GM19452 (cell line): ENCODE data around the gene CYFIP1.

Source experiments
- ATAC-seq: cut with Tn5 transposase; IDR thresholded peaks from one replicate; pipeline ENCODE4 v1.9.1; 2021; ENCODE audit not compliant: unreplicated experiment

Gene CYFIP1

DNA sequence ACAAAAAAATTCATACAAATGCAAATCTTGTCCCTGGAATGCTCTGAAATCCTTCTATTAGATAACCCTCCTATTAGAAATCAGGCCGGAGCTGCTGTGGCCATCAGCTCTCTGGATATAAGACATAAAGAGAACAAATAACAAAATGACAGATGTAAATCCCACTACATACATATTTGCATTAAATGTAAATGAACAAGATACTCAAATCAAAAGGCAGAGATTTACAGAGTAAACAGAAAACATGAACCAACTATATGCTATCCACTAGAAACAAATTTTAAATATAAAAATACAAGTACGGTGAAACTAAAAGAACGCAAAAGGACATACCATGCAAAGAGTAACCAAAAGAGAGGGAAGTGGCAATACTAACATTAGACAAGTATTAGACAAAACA is 10.7 kb downstream of the CYFIP1 start:
- no peak for ATAC-seq

DNA sequence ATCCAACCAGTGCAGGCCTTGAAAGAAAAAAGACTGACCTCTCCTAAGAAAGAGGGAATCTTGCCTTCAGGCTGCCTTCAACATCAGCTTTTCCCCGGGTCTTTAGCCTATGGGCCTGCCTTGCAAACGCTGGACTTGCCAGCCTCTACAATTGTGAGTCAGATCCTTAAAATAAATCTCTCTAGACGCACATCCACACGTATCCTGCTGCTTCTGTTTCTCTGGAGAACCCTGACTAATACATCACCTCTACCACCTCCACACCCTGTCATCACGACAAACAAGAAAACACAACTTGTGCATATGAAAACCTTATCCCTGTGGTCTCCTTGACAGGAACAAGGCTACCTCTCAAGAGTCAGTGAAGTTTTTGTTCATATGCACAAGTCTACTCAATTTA is 11.8 kb downstream of the CYFIP1 start:
- ATAC-seq, result no peak

DNA sequence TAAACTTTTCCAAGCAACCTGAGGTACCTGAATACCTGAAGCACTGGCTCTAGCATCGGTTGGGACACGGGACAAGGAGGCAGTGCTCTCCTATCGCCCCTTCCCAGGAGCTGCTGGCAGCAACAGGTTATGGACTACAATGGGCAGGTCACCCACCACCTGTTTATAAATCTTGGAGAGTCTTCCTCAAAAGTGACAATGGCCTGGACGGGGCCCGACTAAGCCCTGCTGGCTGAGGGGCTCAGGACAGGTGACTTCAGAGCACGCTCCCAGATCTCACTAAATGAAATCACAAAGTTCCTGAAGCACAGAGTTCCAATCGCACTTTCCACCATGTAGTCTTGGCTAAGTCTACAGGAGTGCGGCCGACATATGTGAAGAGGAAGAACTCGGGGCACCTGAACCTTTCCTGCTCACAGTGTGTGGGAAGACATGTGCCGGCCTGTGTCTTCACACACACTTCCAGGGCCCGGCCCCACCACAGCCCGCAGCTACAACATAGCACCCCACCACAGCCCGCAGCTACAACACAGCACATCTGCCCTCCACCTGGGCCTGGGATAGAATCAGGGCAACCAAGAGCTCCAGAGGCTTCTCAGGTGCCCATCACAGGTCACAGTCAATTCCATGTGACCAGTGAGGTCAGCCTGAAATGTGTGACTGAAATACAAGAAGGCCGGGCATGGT is 12.9 kb downstream of the CYFIP1 start:
- ATAC-seq, result no peak

DNA sequence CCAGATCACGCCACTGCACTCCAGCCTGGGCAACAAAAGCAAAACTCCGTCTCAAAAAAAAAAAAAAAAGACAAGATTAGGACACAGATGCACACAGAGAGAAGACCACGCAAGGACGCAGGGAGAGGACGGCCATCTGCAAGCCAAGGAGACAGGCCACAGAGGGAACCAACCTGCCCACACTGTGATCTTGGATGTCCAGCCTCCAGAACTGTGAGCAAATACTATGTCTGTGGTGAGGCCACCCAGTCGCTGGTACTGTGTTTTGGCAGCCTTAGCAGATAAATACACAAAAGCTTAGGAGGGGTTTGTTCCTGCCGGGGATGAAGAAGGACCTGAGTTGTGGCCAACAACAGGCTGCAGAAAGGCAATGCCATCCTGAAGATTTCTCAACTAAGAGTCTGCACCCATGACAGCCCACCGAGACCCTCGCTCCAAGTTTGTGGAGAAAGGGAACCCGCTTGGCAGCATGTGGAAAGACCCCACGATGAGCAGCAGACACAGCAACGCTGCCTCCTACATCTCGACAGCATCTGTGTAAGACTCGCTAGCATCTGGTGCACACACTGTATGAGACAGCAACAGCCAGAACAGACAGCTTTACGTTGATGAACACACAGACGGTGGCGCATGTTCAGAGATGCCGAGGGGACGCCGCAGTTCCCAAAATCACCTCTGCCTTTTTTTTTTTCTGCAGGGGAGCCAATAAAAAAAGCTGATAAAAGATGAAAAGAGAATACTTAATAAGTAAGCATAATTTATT is 13.7 kb downstream of the CYFIP1 start:
- no peak for ATAC-seq

DNA sequence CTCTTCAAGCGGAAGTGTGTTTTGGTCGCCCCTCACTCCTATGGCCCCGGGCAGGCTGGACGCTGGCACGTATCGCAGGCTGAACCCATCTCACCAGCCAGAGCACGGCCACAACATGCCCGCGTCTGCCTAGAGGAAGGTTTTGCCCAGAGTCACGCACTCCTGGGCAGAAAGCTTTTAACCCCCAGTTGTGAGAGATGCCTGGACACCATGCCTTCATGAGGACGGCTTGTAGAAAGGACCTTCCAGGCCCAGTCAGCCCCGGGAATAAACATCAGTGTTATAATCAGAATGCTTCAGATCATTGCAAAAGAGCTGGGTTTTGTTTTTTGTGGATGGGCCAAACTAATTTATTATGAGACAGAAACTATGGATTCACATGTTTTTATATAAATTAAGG is 16.5 kb downstream of the CYFIP1 start:
- no peak for ATAC-seq

DNA sequence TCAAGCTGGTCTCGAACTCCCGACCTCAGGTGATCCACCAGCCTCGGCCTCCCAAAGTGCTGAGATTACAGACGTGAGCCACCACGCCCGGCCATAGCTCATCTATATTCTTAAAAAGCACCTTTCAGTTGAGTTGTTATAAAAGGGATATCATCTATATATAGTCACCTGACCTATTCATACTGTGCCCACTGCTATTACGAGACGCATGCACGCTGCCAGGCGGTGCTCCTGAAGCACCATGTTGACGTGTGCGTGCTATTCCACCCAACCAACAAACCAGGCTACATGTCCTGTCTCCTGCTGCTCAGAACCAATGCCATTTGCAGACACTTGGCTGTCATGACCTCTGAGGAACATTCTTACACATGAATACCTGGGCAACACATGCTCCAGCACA is 17.6 kb downstream of the CYFIP1 start:
- ATAC-seq, result no peak

DNA sequence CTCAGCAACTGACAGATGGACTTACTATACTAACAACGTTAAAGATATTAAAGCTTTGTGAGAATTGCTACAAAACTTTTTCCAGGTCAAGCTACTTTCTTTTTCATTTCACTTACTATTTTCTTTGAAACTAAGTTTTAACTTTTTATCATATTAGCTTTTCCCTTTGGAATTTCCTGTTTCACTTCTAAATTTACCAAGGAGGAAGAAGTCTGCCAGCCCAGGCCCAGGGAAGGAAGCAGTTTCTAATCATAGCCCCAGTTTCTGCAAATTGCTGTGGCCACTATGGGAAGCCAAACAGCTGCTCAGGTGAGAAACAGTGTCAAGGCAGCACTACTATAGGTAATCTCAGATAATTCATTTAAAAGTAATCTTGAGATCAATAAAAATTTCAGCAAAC is 18.4 kb downstream of the CYFIP1 start:
- ATAC-seq, result no peak

DNA sequence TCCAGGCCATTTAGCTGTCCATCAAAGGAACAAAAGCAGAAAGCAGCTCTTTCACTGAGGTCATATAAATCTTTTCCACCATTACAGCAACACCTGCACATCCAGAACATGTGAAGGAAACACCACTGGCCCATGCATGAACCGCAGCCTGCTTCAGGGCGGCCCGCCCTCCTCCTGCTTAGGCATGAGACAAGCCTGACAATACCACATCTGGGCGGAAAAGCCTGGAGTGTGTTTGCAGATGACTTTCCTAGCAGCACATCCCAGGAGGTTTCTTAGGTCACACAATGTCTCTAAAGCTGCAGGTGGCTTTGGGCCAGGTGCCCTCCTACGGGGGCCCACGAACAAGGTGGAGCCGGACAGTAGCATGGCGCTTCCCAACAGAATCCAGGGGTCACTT is 19.6 kb downstream of the CYFIP1 start:
- no peak for ATAC-seq

DNA sequence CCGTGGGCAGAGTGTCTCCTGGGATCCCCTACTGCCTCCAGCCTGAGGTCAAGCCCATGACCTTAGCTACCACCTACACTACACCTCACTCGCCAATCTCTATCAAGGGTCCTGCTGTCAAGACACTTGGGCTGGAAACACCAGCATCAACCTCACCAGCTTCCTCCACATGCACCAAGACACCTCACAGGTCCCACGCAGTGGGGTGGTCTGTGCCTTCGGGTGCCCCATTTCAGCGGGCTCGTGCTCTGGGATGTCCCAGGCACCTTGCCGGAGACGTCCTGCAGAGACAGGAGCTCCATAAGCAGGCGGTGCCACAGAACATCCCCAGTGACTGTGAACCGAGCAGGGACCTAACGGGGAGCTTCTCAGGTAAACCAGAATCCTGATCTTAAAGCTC is 20.0 kb downstream of the CYFIP1 start:
- no peak for ATAC-seq

DNA sequence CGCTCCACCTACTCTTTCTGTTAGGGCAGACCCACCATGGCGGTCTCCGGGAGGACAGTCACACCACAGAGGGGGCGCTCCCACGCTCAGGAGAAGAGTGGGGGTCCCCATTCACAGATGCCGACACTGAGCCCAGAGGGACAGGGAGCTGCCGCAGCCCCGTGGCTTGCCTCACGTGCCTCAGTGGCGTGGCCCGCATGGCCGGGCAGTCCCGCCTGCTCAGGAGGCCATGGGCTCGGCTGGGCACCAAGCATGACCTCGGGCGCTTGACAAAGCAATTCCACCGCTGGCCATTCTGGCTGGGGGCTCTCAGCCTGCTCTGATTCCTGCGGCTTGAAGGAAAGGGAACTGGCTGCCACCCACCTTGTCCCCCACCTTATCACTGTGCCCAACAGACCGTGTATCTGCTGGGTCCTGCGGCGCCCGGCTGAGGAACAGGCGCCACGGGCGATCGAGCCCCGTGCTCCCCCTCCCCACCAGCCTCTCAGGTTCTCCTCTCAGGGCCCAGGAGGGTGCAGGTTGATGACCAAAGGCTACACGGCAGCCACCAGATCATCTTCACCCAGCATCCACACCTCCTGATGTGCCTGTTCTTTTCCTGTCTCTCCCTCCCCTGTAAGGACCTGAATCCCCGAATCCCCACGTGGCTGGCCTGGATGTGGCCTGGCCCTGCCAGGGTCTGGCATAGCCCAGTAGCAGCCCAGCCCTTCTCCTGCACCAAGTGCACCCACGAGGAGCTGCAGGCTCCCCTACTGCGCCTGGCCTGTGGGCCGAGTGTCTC is 20.7 kb downstream of the CYFIP1 start:
- ATAC-seq, result no peak

DNA sequence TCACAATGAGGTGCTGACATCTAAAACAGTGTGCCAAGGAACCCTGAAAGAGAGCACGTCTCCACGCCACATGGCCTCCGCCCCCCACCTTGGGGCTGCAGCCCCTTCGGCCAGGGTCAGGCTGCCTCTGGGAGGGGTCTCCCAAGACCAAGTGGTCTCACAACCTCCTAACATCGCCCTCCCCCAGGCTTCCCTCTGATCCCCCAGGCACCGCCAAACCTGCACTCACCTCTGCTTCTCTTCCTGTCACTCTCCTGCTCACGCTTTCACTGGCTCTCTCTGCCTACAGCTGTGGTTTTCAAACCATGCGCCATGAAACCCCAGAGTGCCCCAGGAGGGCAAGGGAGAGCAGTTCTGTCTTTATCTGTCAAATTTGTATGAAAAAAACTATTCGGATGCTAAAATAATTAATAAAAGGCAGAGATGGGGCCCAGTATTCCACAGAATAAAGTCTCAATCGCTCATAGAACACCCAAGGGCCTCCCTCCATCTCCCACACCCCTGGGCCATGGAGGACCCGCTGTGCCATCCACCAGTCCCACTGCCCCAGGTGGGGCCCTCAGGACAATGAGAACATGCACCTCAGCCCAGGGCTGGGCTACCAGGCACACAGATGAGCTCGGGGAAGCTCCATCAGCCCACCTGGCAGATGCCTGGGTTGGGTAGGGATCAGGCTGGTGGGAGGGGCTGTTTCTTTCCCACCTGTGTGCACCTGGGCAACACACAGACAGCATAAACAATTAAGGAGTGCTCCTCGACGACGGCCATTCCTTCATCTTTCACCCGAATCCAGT is 21.5 kb downstream of the CYFIP1 start:
- ATAC-seq, result no peak

DNA sequence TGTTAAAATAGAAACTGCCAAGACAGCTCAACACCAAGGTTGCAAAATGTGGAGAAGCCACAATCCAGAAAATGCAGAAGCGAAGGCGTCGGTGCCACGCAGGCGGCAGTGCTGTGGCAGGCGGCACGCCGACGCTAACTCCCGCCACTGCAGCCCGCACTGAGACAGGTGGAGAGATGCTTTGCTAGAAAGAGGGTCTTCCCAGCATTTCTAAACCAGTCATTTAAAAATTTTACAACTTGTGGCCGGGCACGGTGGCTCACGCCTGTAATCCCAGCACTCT is 23.2 kb downstream of the CYFIP1 start:
- no peak for ATAC-seq

DNA sequence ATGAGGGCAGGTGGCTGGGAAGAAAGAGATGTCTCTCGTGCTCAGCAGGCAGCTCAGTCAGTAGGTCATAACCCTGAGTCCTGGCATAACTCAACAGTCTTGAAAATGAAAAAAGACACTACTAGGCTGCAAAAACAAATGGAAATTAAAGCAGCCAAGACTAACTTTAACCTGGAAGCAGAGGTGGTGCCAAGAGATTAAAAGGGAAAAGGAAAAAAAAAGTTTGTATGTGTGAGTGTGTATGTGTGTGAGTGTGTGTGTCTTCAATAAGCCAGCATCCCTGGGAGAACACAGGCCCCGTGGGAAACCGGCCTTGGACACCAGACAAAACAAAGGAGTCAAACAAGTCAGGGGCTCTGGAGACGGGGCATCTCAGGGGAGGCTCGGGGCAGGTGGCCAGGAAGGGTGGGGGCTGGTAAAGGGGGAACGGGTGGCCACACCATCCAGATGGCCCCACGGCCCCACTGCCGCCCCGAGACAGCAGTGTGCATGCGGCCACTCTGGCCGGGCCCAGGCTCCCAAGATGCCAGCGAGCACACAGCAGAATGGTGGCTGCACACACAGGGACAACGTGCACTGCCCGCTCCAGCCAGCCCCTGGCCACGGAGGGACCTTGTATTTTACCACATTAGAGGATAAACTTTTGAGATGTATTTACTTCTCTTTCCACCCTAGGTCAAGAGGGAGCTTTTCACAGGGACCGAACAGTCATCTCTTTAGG is 23.8 kb downstream of the CYFIP1 start:
- no peak for ATAC-seq

DNA sequence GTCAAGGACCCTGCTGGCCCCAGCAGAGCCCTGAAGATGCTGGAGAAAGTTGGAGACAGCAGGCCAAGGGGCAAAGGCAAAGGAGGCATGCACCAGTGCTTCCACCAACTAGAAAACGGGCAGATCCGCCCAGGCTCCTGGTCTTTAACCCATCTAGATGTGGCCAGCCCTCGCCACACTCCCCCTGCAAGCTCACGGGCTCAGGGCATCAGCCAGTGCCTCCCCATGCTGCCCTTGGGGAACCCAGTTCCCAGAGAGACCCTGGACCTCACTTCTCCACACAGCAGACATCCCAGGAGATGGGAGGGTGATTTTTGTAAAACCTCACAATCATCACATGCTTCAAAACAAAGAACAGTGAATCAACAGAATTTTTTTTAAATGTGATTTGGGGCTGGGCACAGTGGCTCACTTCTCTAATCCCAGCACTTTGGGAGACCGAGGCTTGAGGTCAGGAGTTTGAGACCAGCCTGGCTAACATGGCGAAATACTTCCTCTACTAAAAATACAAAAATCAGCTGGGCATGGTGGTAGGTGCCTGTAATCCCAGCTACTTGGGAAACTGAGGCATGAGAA is 24.5 kb downstream of the CYFIP1 start:
- ATAC-seq, result no peak

DNA sequence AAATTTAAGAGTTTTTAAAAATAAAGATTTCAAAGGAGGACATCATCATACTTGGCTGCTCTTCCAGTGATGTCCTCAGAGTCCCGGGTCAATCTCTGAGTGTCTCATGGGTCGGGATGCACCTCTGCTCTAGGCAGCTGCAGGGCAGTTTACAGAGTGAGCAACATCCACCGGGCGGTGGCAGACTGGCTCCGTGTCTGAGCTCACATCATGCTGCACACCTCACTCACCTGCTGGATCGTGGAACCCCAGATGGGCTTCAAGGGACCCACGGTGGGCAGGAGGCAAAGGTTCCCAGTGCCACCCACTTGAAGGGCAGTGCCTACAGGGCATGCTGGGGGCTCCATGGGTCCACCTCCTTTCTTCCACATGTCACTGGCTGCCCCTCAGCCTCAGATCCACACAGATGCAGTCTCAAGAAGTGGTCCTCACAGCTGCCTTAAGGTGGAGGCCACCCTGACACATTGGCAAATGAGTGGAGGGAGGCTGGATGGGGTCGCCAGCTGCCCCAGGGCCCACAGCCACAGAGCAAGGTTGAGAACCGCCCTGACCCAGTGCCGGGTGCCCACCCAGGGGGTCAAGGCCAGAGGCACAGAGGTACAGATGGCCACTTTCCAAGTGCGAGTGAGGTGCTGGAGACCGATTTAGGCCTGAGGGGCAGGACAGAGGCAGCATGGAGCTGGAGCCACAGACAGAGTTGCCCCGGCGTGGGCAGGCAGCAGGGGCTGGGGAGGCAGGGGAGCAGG is 25.2 kb downstream of the CYFIP1 start:
- no peak for ATAC-seq

DNA sequence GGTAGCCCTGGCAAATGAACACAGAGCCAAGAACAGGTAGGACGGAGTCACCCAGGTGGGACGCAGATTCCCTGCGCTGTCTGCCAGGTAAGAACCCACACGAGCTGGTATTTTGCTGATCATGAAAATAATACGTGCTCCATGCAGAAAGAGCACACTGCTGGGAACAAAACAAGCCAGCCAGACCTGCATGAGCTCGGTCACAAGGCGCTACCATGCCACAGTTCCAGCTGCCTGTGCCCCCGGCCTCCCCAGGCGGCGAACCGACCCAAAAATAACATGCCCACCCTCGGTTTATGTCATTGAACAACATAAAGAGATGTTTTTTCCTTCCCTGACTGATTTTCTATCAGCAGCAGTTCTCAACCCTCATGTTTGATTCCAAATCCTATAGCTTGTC is 25.8 kb downstream of the CYFIP1 start:
- no peak for ATAC-seq

DNA sequence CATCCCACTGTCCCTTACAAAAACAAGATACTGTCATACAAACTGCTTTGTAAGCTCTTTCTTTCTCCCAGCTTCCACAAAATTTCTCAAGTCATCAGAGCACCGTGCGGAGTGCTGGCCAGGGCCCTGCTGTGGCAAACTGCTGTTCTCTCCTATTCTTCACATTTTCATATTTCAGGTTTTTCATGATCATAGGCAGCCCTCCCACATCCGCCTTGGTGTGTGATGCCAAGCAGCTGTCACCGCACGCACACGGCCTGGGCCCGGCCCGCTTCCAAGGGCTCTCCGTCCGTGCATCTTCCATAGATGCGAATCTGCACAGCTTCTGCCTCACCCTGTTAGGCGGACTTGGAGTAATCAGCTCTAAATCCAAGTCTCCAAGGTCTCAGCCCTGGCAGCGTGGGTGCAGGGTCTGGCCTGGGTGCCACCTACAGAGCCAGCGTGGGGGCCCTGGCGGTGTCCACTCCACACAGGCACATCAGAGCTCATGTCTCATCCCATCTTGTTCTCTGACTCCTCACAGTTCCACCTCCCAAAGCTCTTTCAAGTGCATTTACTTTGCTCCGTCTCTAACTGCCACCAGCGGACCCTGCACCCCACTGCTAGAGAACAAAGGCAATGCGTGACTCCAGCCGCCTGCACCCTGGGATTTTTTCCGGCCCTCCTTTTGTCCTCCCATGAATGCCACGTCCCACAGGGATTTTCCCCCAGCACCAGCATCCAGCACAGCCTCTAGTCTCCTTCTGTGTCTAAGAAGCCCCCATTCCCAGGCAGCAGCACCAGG is 27.2 kb downstream of the CYFIP1 start:
- no peak for ATAC-seq

DNA sequence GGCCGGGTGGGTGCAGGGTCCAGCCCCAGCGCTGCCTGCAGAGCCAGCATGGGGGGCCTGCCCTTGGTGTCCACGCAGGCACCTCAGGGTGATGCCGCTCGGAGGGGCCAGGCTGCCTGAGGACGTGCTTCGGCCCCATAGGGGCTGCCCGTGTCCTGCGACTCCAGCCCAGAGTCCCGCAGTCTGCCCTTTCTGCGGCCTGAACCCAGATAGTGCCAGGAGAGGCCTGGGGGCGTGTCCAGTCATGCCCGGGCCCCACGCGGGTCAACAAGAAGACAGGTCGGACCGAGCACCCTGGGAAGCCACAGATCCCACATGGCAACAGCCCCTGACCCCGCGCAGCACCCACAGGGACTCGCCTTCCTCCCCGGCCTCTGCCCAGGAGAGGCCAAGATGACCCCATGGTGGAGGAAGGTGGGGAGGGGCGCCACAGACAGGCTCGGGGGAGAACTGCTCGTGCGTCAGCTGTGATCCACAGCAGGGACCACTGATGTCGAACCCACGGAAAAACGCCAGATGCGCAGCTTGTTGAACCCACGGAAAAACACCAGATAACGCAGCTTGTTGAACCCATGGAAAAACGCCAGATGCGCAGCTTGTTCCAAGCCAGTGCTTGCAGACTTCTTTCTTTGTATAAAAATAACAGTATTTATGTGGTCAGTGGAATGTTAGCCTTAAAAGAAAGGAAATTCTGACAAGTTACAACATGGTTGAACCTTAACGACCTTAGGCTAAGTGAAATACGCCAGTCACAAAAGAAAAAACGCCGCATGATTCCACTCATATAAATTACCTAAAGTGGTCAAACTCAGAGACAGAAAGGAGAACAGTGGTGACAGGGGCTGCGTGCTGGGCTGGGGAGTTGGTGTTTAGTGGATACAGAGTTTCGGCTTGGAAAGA is 28.5 kb downstream of the CYFIP1 start:
- ATAC-seq, result no peak
